ENCODE measurements around the gene RAB6A. TPM values are rescaled to one million over a fixed set of nuclear protein-coding genes. Genes with fewer than 3 reads are reported as not detected.

Gene RAB6A
- total and polyA plus RNA-seq, 2 of the 8 experiments (the other 6 are each of a cell fraction or from before 2014, with no cell fraction given) = 24.4 to 88.6 TPM

DNA sequence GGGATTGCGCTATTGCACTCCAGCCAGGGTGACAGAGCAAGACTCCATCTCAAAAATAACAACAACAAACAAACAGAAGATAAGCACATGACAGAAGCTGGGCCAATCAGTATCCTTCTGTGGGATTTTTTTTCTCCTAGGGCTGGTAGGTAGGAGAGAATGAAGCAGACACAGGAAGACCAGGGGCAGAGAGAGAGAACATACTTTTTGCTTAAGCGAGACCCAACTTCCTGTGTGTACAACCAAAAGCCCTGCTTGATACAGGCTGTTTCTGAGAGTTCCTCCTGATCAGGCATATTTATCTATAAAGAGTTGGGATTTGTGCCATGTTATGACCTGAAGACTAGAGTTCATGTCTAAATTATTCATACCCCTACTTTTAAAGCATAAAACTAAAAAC, 126.9 kb downstream of the RAB6A start:
- H3K4me2 ChIP-seq (ENCODE audit: insufficient read depth in 1 of 2, low read depth in 2 of 2, low read length in 2 of 2) = no peak overlapping the region
- H3K56ac ChIP-seq (replicated peaks; ENCODE audit: insufficient read length, low read depth, low read length) = no peak overlapping the region
- no peak overlapping the region for H2BK12ac ChIP-seq (ENCODE audit: low read depth, low read length)
- no peaks in the 10 kb centered on the region for H3K36me3 ChIP-seq (ENCODE audit: control insufficient read depth in 2 of 4, insufficient read depth in 4 of 4, low read length in 3 of 4)
- DNase-seq (ENCODE audit: low read depth in 1 of 2, low spot score in 2 of 2) (no peak), FAIRE-seq (no peak)
- H3K9ac ChIP-seq (replicated peaks in 1 of 4; ENCODE audit: extremely low read depth in 1 of 4, low read depth in 3 of 4, low read length in 3 of 4) = no peak overlapping the region
- CTCF ChIA-PET (ENCODE audit: partially characterized antibody) = interaction anchor here (26.0 to 30.1 kb wide), 2 partner anchors 2 to 15 kb away, joined by 653 read pairs; partner anchors contain the start of gene PLEKHB1
- H4K5ac ChIP-seq (ENCODE audit: insufficient read length, low read depth, low read length) = no peak overlapping the region
- no peak overlapping the region for H2AFZ ChIP-seq (ENCODE audit: low read length)
- no peak overlapping the region for H3K14ac ChIP-seq (ENCODE audit: insufficient read length)
- no peak overlapping the region for H4K8ac ChIP-seq (ENCODE audit: extremely low read depth, insufficient read depth, low read length)
- POLR2A ChIA-PET (ENCODE audit: partially characterized antibody) = interaction anchor here (1.1 to 1.3 kb wide), 2 partner anchors 12 to 16 kb away, joined by 3 to 5 read pairs; no protein-coding TSS in a partner anchor
- H3K79me1 ChIP-seq (ENCODE audit: low read depth, low read length) = no peaks in the 10 kb centered on the region
- H3K23me2 ChIP-seq (ENCODE audit: low read depth, low read length) = no peaks in the 10 kb centered on the region; the same call in 1 of the 2 replicates
- H3K4me3 ChIP-seq (ENCODE audit: extremely low read depth in 1 of 4, insufficient read depth in 2 of 4, low read depth in 3 of 4, low read length in 4 of 4) = no peak overlapping the region
- H2BK20ac ChIP-seq (ENCODE audit: low read length) = no peak overlapping the region
- 90% methylated on average over 2 of the region's 2 CpGs; no CpG with 5 or more reads in 1 of the 2 experiments for WGBS, 2 experiments (ENCODE audit: extremely low coverage in 1 of 2, insufficient coverage in 1 of 2, insufficient read length in 1 of 2, insufficient replicate concordance in 2 of 2, low coverage in 1 of 2, low lambda C conversion rate in 2 of 2, missing lambda C conversion rate in 1 of 2)
- H2AK5ac ChIP-seq (ENCODE audit: low read depth, low read length) = no peak overlapping the region
- no peak overlapping the region for H2BK120ac ChIP-seq (replicated peaks; ENCODE audit: low read depth, low read length)
- no peak overlapping the region for H3K23ac ChIP-seq (ENCODE audit: insufficient read length)
- no peaks in the 10 kb centered on the region for H3K79me2 ChIP-seq (ENCODE audit: control insufficient read depth in 1 of 2, insufficient read depth in 2 of 2, low read length in 2 of 2)
- H3K18ac ChIP-seq (ENCODE audit: extremely low read depth, low read length) = no peak overlapping the region
- H4K91ac ChIP-seq (replicated peaks; ENCODE audit: insufficient read length, low read length) = no peak overlapping the region
- H3K9me3 ChIP-seq (ENCODE audit: insufficient read depth in 2 of 2, low read depth in 1 of 2, low read length in 1 of 2) = no peaks in the 10 kb centered on the region; a peak in 1 of 4 replicates
- H4K20me1 ChIP-seq (replicated peaks in 1 of 2; ENCODE audit: control insufficient read depth in 1 of 2, insufficient read depth in 2 of 2, low read length in 2 of 2) = no peaks in the 10 kb centered on the region
- no peak overlapping the region for H3K4ac ChIP-seq (replicated peaks; ENCODE audit: insufficient read length, low read depth, low read length)
- H2BK15ac ChIP-seq (ENCODE audit: low read length) = no peak overlapping the region
- H3K4me1 ChIP-seq (replicated peaks in 1 of 4; ENCODE audit: control insufficient read depth in 3 of 4, insufficient read depth in 4 of 4, low read length in 3 of 4) = peaks cover 0 to 12% (median 4%) of the 10 kb centered on the region in 4 experiments; a peak in 4 of 7 replicates
- no peak overlapping the region for H3K27ac ChIP-seq (ENCODE audit: low read depth, low read length)
- H2BK5ac ChIP-seq (ENCODE audit: low read depth, low read length) = no peak overlapping the region
- H3K27me3 ChIP-seq (replicated peaks in 1 of 4; ENCODE audit: control insufficient read depth in 3 of 4, extremely low read depth in 1 of 4, insufficient read depth in 3 of 4, low read length in 3 of 4) = peaks cover 2 to 17% (median 16%) of the 10 kb centered on the region in 4 experiments; a peak in 5 of 7 replicates
- TF ChIP-seq NRF1 (IDR thresholded peaks at IDR 0.05; ENCODE audit: low read depth, low read length) = no peak
- no peak for TF ChIP-seq JUN (IDR thresholded peaks at IDR 0.05; ENCODE audit: low read depth, low read length)
- TF ChIP-seq GABPA (IDR thresholded peaks at IDR 0.05; ENCODE audit: borderline replicate concordance, insufficient read depth, low read length) = no peak
- TF ChIP-seq CBX8 (IDR thresholded peaks at IDR 0.05; ENCODE audit: borderline replicate concordance, low read depth, low read length) = no peak
- TF ChIP-seq ASH2L (IDR thresholded peaks at IDR 0.05; ENCODE audit: low read length) = no peak
- TF ChIP-seq CREB1 (IDR thresholded peaks at IDR 0.05) = no peak
- no peak for TF ChIP-seq EGR1 (IDR thresholded peaks at IDR 0.05; ENCODE audit: borderline replicate concordance, low read depth, low read length)
- TF ChIP-seq, protein P1, sequence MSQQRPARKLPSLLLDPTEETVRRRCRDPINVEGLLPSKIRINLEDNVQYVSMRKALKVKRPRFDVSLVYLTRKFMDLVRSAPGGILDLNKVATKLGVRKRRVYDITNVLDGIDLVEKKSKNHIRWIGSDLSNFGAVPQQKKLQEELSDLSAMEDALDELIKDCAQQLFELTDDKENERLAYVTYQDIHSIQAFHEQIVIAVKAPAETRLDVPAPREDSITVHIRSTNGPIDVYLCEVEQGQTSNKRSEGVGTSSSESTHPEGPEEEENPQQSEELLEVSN (IDR thresholded peaks at IDR 0.05) = no peak
- TF ChIP-seq RBBP5 (IDR thresholded peaks at IDR 0.05; ENCODE audit: borderline replicate concordance, low read depth, low read length) = no peak
- no peak for TF ChIP-seq KDM4A (IDR thresholded peaks at IDR 0.05; ENCODE audit: low read depth, low read length, severe bottlenecking)
- no peak for TF ChIP-seq TCF12 (IDR thresholded peaks at IDR 0.05; ENCODE audit: low read depth, low read length)
- TF ChIP-seq CHD1 (IDR thresholded peaks at IDR 0.05; ENCODE audit: low read depth, low read length) = no peak
- TF ChIP-seq SP2 (IDR thresholded peaks at IDR 0.05; ENCODE audit: low read length) = no peak
- no peak for TF ChIP-seq SP1 (IDR thresholded peaks at IDR 0.05; ENCODE audit: low read depth, low read length)
- no peak for TF ChIP-seq POLR2A (IDR thresholded peaks at IDR 0.05; ENCODE audit: control extremely low read depth in 1 of 2, low read depth in 2 of 2, low read length in 2 of 2)
- no peak for TF ChIP-seq BACH1 (IDR thresholded peaks at IDR 0.05; ENCODE audit: low read length)

Measured in H1 (cell line).